Mammary epithelial cell (primary cell): ENCODE data around the gene SLC5A6.

ENCODE experiments used
- EZH2 ChIP-seq: IDR thresholded peaks from 2 replicates; pipeline ENCODE4 v1.6.1; 2012; ENCODE audit warnings: low read length, inconsistent platforms, borderline replicate concordance
- TF ChIP-seq, protein P1 (sequence below), 2 donors: IDR thresholded peaks in 1 of 2; conservative IDR thresholded peaks in 1 of 2; 2 replicates each; pipeline ENCODE4 v1.5.1; 2011 to 2012; ENCODE audit warnings: inconsistent platforms in 2 of 2, low read length in 2 of 2, mild to moderate bottlenecking in 2 of 2, control low read depth in 1 of 2, low read depth in 1 of 2; ENCODE audit not compliant: insufficient read depth in 1 of 2; ENCODE audit errors: extremely low read depth in 1 of 2

DNA sequence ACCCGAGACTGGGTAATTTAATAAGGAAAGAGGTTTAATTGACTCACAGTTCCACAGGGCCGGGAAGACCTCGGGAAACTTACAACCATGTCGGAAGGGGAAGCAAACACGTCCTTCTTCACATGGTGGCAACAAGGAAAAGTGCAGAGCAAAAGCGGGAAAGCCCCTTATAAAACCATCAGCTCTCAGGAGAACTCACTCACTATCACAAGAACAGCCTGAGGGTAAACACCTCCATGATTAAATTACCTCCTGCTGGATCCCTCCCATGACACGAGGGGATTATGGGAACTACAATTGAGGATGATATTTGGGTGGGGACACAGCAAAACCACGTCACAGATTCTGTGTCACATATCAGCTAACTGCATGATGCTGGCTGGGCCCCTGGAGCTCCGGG is 51.9 kb downstream of the SLC5A6 start:
- TF ChIP-seq, protein P1, sequence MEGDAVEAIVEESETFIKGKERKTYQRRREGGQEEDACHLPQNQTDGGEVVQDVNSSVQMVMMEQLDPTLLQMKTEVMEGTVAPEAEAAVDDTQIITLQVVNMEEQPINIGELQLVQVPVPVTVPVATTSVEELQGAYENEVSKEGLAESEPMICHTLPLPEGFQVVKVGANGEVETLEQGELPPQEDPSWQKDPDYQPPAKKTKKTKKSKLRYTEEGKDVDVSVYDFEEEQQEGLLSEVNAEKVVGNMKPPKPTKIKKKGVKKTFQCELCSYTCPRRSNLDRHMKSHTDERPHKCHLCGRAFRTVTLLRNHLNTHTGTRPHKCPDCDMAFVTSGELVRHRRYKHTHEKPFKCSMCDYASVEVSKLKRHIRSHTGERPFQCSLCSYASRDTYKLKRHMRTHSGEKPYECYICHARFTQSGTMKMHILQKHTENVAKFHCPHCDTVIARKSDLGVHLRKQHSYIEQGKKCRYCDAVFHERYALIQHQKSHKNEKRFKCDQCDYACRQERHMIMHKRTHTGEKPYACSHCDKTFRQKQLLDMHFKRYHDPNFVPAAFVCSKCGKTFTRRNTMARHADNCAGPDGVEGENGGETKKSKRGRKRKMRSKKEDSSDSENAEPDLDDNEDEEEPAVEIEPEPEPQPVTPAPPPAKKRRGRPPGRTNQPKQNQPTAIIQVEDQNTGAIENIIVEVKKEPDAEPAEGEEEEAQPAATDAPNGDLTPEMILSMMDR (conservative IDR thresholded peaks at IDR 0.05 in 1 of 2, IDR thresholded peaks at IDR 0.05 in 1 of 2; ENCODE audit: extremely low read depth in 1 of 2, insufficient read depth in 1 of 2, low read depth in 1 of 2, low read length in 2 of 2), result no peak
- TF ChIP-seq EZH2, result no peak
